NCI-H1092 (cell line): ENCODE measurements around the gene CD55.
A peak's percentile ranks its signal among the peaks of the same experiment; 100 is the strongest.

Source experiments
- DNase-seq: peaks from one replicate; lab custom pipeline; 2025; lab: John Stamatoyannopoulos, UW

Gene CD55

GRCh38 chr1:207362962-207363860, 41.7 kb downstream of the CD55 start:
- no peak for DNase-seq

GRCh38 chr1:207363871-207364270, 42.4 kb downstream of the CD55 start:
- no peak for DNase-seq

GRCh38 chr1:207364614-207365013, 43.1 kb downstream of the CD55 start:
- no peak for DNase-seq

DNA sequence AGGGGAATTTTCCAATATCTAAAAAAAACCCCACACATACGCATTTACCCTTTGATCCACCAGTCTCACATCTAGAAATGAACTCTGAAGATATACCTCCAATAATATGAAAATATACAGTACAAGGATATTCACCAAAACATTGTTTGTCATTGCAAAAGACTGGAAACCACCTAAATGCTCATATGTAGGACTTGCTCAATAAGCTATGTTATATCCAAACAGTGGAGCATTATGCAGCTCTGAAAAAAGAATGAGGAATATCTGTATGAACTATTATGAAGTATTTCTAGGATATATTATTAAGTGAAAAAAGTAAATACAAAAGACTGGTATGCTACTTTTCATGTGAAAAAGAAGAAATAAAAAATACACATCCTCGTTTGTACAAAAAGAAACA, 43.6 kb downstream of the CD55 start:
- no peak for DNase-seq

GRCh38 chr1:207366022-207366421, 44.5 kb downstream of the CD55 start:
- no peak for DNase-seq

GRCh38 chr1:207388721-207389120, 67.2 kb downstream of the CD55 start:
- no peak for DNase-seq

- DNase-seq: no peak
These were observed 68.4 kb downstream of the CD55 start for GRCh38 chr1:207389728-207390464.

DNA sequence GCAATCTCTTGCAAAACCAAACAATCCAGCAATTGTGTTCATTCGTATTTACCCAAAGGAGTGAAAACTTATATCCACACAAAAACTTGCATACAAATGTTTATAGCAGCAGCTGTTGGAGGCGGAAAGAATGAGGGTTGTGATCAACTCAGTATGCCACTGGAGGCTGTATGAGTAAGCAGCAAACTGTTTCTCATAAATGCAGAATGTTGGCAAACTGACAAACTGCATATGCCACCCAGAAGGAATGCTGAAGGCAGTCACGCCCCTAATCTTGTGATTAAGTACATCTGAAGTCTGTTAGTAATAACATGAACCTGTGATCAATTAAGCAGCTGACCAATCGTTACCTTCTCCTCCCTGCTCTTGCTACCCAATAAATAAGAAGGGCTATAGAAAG, 72.1 kb downstream of the CD55 start:
- DNase-seq: no peak

DNA sequence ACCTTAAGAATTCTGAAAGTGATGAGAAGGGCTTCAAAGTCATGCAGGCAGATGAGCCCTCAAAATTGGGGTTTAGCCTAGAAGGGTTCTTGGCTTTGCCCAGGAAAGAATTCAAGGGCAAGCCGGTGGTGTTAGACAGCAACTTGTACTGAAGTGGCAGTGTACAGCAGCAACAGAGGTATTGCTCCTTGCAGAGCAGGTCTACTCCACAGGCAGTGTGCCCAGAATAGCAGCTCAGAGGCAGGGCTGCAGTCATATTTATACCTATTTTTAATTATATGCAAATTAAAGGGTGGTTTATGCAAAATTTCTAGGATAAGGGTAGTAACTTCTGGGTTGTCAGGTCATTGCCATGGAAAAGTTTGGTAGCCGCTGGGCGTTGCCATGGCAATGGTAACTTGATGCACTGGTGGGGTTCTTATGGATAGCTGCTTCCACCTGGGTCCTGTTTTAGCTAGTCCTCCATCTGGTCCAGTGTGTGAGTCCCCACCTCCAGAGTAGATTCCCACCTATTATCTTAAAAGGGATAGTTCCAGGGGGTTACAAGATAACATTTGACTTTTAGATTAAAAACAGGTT, 74.8 kb downstream of the CD55 start:
- no peak for DNase-seq

GRCh38 chr1:207397525-207397926, 76.0 kb downstream of the CD55 start:
- no peak for DNase-seq

DNA sequence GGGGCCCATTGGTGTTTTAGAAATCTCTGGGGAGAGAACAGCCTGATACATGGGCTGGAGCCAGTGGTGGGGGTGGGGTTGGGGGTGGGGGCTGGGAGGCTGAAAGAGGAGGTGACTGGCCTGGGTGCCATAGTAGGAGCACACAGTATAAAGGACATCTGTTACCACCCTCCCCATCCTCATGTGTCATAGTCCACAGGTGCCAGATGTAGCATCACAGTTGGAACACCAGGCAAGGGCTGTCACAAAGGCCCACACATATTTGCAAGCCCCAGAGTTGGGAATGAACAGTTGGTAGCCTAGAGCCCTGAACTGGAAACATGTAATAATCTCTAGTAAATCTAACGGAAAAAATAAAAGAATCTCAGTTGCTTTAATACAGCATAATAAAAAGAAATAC, 77.5 kb downstream of the CD55 start:
- no peak for DNase-seq

DNA sequence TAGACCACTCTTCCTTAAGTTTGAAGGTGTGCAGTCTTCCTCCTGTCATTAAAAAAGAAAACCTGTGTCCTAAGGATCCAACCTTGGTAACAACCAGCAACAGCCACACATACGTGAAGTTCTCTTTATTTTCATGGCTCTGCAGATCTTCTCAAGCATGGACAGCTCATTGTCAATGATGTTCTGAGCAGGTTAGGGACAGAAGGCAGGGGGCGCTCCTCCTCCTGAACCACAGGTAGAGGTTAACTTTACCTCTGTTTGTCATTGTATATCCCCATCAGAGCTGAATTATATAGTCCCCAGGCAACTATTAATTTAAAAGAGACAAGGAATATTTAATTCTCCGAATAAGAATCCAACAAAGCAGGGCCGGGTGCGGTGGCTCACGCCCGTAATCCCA, 80.1 kb downstream of the CD55 start:
- DNase-seq: no peak

DNA sequence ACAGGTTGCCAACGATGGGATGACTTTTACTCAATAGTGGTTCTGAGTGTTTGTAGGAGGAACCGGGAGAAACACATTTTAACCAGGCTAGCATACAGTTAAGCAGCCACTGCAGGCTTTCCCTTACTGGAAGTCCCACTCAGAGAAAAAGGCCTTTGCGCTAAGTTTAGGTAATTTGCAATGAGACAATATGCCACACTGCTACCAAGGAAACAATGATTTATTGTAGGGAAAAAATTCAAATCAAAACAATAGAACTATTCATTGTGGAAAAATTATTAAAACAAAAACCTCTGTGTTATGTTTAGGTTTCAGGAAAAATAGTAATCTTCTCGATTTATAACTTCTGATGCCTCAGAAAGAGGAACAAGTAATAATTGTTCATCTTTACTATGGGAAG, 81.3 kb downstream of the CD55 start:
- DNase-seq: no peak

GRCh38 chr1:207404849-207405525, 83.5 kb downstream of the CD55 start:
- peak; percentile 13 for DNase-seq

DNA sequence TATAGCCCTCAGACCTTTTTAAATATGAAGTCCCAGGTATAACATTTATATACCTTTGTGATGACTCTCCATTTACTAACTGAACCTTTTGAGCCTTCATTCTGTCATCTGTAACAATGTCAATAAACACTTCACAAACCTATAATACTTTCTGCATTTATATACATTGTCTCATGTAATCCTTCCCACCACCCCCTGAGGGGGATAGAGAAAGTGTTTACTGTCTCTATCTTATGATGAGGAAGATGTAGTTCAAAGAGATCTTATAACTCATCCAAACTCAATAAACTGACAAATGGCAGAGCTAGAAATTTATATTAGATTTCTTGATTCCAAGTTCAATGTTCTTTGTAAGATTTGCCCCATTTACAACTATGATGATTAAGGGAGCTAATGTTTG, 84.3 kb downstream of the CD55 start:
- no peak for DNase-seq

DNA sequence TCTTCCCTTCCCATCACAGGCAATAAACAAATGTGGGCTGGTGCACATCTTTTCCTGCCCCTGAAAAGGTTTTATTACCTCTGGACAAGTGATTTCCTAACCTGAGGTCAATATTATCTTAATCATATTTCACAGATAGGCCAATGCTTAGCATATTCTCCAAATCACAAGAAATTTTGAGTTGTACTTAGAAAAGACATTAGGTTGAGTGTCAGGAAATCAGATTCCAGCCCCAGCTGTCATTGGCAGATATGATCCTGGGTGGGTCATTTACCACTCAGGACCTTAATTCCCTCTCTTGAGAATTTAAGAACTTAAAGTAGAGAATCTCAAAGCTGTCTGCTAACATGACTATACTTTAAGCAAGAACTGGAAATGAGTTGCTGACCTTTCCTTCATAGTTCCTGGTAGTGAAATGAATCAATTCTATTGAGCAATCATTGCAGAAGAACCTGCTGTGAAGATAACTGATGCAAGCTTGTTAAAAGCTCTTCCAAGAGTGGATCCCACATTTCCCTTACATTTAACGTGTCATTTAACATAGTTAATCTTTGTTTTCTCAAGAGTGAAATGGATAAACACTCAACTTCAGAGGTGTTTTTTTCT, 86.3 kb downstream of the CD55 start:
- DNase-seq: no peak
